PC-9 (cell line): ENCODE results near the gene TIGD4. TPM values are rescaled to one million over a fixed set of nuclear protein-coding genes. Genes with fewer than 3 reads are reported as not detected.

Experiments used
- BruUV-seq: library from RNA; stranded (reverse); fragments of 400-500 nt; replicated peaks from 2 replicates; lab custom pipeline; 2021; lab: Mats Ljungman, UMichigan
- CTCF ChIA-PET: fragments of 300-600 bp; sonication (Branson Sonifier 250); formaldehyde crosslinking; loops from one replicate; lab custom pipeline; 2022; ENCODE audit warnings: antibody characterized with exemption; lab: Charles Lee
- POLR2A ChIA-PET: fragments of 300-600 bp; sonication (Branson Sonifier 250); formaldehyde crosslinking; loops from one replicate; lab custom pipeline; 2022; ENCODE audit warnings: antibody characterized with exemption; ENCODE audit not compliant: unreplicated experiment; lab: Charles Lee
- DNase-seq, 2 experiments: peaks; one replicate each; pipeline versions ENCODE4 v3.0.0 to v3.0.0-alpha.2; 2015 to 2022; ENCODE audit warnings: mixed read lengths in 1 of 2
- H2AFZ ChIP-seq: fragments of 200-600 bp; sonication (generic); 2 replicates; pipeline ENCODE4 v1.8.1; 2017; ENCODE audit warnings: antibody characterized with exemption
- H3F3A ChIP-seq: fragments of 200-600 bp; sonication (generic); 2 replicates; pipeline ENCODE4 v1.8.1; 2017; ENCODE audit warnings: antibody characterized with exemption, mild to moderate bottlenecking, low read depth; ENCODE audit not compliant: insufficient read depth
- H3K27ac ChIP-seq: fragments of 200-600 bp; sonication (generic); 2 replicates; pipeline ENCODE4 v1.6.1; 2016; ENCODE audit warnings: mixed run types
- H3K27me3 ChIP-seq: fragments of 200-600 bp; sonication (generic); 2 replicates; pipeline ENCODE4 v1.6.1; 2016; ENCODE audit warnings: low read depth, mixed run types; ENCODE audit not compliant: insufficient read depth
- H3K36me3 ChIP-seq: fragments of 200-600 bp; sonication (generic); 2 replicates; pipeline ENCODE4 v1.6.1; 2016; ENCODE audit warnings: low read depth, mixed run types
- H3K4me1 ChIP-seq: fragments of 200-600 bp; sonication (generic); replicated peaks from 2 replicates; pipeline ENCODE4 v1.6.1; 2016; ENCODE audit warnings: mixed run types; ENCODE audit not compliant: insufficient read depth
- H3K4me2 ChIP-seq: fragments of 200-600 bp; sonication (generic); 2 replicates; pipeline ENCODE4 v1.6.1; 2017; ENCODE audit warnings: mixed run types
- H3K4me3 ChIP-seq: fragments of 200-600 bp; sonication (generic); 2 replicates; pipeline ENCODE4 v1.6.1; 2016; ENCODE audit warnings: mixed run types
- H3K79me2 ChIP-seq: fragments of 200-600 bp; sonication (generic); 2 replicates; pipeline ENCODE4 v1.6.1; 2017; ENCODE audit warnings: low read depth, mixed run types
- H3K9me2 ChIP-seq: fragments of 200-600 bp; sonication (generic); 2 replicates; pipeline ENCODE4 v1.8.1; 2017; ENCODE audit warnings: mild to moderate bottlenecking; ENCODE audit not compliant: insufficient read depth
- H3K9me3 ChIP-seq: fragments of 200-600 bp; sonication (generic); 2 replicates; pipeline ENCODE4 v1.8.1; 2016; ENCODE audit warnings: low read depth; ENCODE audit not compliant: insufficient read depth
- H4K20me1 ChIP-seq: fragments of 200-600 bp; sonication (generic); 2 replicates; pipeline ENCODE4 v1.8.1; 2017; ENCODE audit not compliant: insufficient read depth
- CTCF ChIP-seq: fragments of 200-600 bp; sonication (generic); conservative IDR thresholded peaks from 2 replicates; pipeline ENCODE4 v1.6.1; 2017; ENCODE audit warnings: mixed run types, antibody characterized with exemption, mild to moderate bottlenecking, moderate library complexity
- EZH2 ChIP-seq: fragments of 200-600 bp; sonication (generic); IDR thresholded peaks from 2 replicates; pipeline ENCODE4 v1.8.0; 2017; ENCODE audit warnings: antibody characterized with exemption, low read depth
- intact Hi-C: fragments of 100-400 bp; cut with micrococcal nuclease; formaldehyde crosslinking; loops from one replicate; pipeline ENCODE4 v1.10.0; 2022; ENCODE audit not compliant: unreplicated experiment
- total RNA-seq: library from RNA; stranded (reverse); gene quantifications from 2 replicates; pipeline ENCODE4 v1.2.3, GENCODE V29; 2021

The TIGD4 gene
- total RNA-seq, 1 experiment from 2014 or later = 0.70 TPM

- Histone ChIP-seq H3K36me3 (no peaks in the 10 kb centered on the region), H3K4me3 (no peak overlapping the region), H3K4me1 (no peaks in the 10 kb centered on the region), H3F3A (no peaks in the 10 kb centered on the region), H3K79me2 (no peaks in the 10 kb centered on the region), H2AFZ (no peak overlapping the region), H3K9me3 (no peaks in the 10 kb centered on the region), H3K27me3 (no peaks in the 10 kb centered on the region), H3K9me2 (no peaks in the 10 kb centered on the region), H3K27ac (no peak overlapping the region), H3K4me2 (no peak overlapping the region), H4K20me1 (no peaks in the 10 kb centered on the region)
- DNase-seq = no peak
- TF ChIP-seq CTCF = no peak
- no peak for TF ChIP-seq EZH2
- no TSS peak for BruUV-seq
- intact Hi-C loops = loop anchor here (5.0 to 10.0 kb wide), 2 partner anchors 97 to 334 kb away; no protein-coding TSS in a partner anchor
- ChIA-PET POLR2A (no interaction called here), CTCF (no interaction called here)
These were observed 40.7 kb downstream of the TIGD4 start for GRCh38 chr4:152738827-152739226.

GRCh38 chr4:152735906-152736305 is 43.6 kb downstream of the TIGD4 start:
- Histone ChIP-seq H3K27ac (no peak overlapping the region), H3K4me2 (no peak overlapping the region), H3K4me3 (no peak overlapping the region), H4K20me1 (no peaks in the 10 kb centered on the region), H3F3A (no peaks in the 10 kb centered on the region), H3K4me1 (no peaks in the 10 kb centered on the region), H3K9me3 (no peaks in the 10 kb centered on the region), H2AFZ (no peak overlapping the region), H3K9me2 (no peaks in the 10 kb centered on the region), H3K79me2 (no peaks in the 10 kb centered on the region), H3K36me3 (no peaks in the 10 kb centered on the region), H3K27me3 (no peaks in the 10 kb centered on the region)
- intact Hi-C loops = loop anchor here (1.0 to 10.0 kb wide), 4 partner anchors 94 to 331 kb away; no protein-coding TSS in a partner anchor
- TF ChIP-seq EZH2 (no peak), CTCF (no peak)
- BruUV-seq = no TSS peak
- ChIA-PET POLR2A (interaction anchor here (0.6 kb wide), 1 partner anchor 321 kb away, joined by 4 read pairs; no protein-coding TSS in a partner anchor), CTCF (no interaction called here)
- DNase-seq = no peak

- Histone ChIP-seq H3K36me3 (no peaks in the 10 kb centered on the region), H3F3A (no peaks in the 10 kb centered on the region), H3K4me3 (no peak overlapping the region), H3K27ac (no peak overlapping the region), H3K4me2 (no peak overlapping the region), H3K4me1 (no peaks in the 10 kb centered on the region), H3K79me2 (no peaks in the 10 kb centered on the region), H3K9me3 (no peaks in the 10 kb centered on the region), H2AFZ (no peak overlapping the region), H3K27me3 (no peaks in the 10 kb centered on the region), H3K9me2 (no peaks in the 10 kb centered on the region), H4K20me1 (no peaks in the 10 kb centered on the region)
- TF ChIP-seq EZH2 (no peak), CTCF (peak; percentile 72)
- CTCF ChIA-PET = no interaction called here
- no peak for DNase-seq
- intact Hi-C loops = loop anchor here (1.0 to 10.0 kb wide), 4 partner anchors 93 to 331 kb away; no protein-coding TSS in a partner anchor
- POLR2A ChIA-PET = no interaction called here
- BruUV-seq = no TSS peak
These were observed 44.1 kb downstream of the TIGD4 start for GRCh38 chr4:152735396-152735859.
